PFSK-1 (cell line): ENCODE results near the gene FBXO27.

Experiments
- FOXP2 ChIP-seq: optimal IDR thresholded peaks from 2 replicates; pipeline ENCODE3; 2011; ENCODE audit warnings: borderline replicate concordance, control low read depth, inconsistent platforms; ENCODE audit not compliant: insufficient read depth; ENCODE audit errors: extremely low read length, extremely low read depth
- POLR2AphosphoS5 ChIP-seq: IDR thresholded peaks from 2 replicates; pipeline ENCODE4 v1.6.1; 2012; ENCODE audit warnings: low read depth, mild to moderate bottlenecking, control low read depth, low read length, moderate library complexity
- SIN3A ChIP-seq: IDR thresholded peaks from 2 replicates; pipeline ENCODE4 v1.6.1; 2012; ENCODE audit warnings: mild to moderate bottlenecking, low read length, moderate library complexity, borderline replicate concordance; ENCODE audit not compliant: insufficient read depth
- TAF1 ChIP-seq: IDR thresholded peaks from 2 replicates; pipeline ENCODE4 v1.6.1; 2012; ENCODE audit warnings: low read length, control low read depth, borderline replicate concordance; ENCODE audit not compliant: insufficient read depth
- TF ChIP-seq, protein P1 (sequence below), 2 experiments: IDR thresholded peaks; 2 replicates each; pipeline versions ENCODE4 v1.6.1 to v1.8.0; 2011 to 2012; ENCODE audit warnings: low read depth in 2 of 2, low read length in 2 of 2, control low read depth in 1 of 2, inconsistent platforms in 1 of 2, mild to moderate bottlenecking in 1 of 2, moderate library complexity in 1 of 2; ENCODE audit not compliant: insufficient read depth in 1 of 2

The FBXO27 gene

DNA sequence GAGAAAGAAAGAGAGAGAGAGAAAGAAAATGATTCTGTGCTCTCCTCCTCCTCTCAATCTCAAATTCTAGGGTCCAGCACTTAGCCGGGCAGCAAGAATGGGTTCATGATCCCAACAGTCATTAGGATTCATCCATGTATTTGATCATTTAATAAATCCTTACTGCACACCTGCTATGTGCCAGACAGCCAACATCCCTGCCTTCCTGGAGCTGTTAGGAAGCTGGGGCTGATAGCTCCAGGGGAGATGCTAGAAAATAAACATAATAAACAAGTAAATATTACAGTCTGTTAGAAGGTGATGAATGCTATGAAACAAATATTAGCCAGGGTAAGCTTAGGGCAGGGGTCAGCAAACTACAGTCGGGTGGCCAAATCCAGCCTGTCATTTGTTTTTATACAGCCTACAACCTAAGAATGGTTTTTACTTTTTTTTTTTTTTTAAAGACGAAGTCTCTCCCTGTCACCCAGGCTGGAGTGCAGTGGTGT lies 41.9 kb upstream of the FBXO27 start:
- TF ChIP-seq, protein P1, sequence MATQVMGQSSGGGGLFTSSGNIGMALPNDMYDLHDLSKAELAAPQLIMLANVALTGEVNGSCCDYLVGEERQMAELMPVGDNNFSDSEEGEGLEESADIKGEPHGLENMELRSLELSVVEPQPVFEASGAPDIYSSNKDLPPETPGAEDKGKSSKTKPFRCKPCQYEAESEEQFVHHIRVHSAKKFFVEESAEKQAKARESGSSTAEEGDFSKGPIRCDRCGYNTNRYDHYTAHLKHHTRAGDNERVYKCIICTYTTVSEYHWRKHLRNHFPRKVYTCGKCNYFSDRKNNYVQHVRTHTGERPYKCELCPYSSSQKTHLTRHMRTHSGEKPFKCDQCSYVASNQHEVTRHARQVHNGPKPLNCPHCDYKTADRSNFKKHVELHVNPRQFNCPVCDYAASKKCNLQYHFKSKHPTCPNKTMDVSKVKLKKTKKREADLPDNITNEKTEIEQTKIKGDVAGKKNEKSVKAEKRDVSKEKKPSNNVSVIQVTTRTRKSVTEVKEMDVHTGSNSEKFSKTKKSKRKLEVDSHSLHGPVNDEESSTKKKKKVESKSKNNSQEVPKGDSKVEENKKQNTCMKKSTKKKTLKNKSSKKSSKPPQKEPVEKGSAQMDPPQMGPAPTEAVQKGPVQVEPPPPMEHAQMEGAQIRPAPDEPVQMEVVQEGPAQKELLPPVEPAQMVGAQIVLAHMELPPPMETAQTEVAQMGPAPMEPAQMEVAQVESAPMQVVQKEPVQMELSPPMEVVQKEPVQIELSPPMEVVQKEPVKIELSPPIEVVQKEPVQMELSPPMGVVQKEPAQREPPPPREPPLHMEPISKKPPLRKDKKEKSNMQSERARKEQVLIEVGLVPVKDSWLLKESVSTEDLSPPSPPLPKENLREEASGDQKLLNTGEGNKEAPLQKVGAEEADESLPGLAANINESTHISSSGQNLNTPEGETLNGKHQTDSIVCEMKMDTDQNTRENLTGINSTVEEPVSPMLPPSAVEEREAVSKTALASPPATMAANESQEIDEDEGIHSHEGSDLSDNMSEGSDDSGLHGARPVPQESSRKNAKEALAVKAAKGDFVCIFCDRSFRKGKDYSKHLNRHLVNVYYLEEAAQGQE (IDR thresholded peaks at IDR 0.05; ENCODE audit: insufficient read depth in 1 of 2, low read depth in 2 of 2, low read length in 2 of 2), result no peak

DNA sequence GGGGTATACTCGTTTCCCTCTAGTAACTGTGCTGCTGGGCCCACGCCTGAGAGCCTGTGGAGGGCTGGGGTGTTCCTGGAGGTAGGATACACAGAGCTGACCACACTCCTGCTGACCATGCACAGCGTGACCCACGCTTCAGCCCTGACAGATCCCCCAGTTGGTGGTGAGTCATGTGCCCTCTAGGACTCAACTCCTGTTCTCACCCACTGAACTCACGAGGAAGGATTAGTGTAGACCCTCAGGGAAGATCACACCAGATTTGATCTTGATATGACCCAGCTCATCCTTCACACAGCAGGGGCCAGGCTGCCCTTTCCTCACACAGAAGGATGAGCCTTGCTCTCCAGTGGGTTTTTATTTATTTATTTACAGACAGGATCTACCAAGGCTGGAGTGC lies 38.5 kb upstream of the FBXO27 start:
- TF ChIP-seq TAF1 (no peak), FOXP2 (no peak), POLR2AphosphoS5 (no peak), SIN3A (no peak)
- TF ChIP-seq, protein P1 (IDR thresholded peaks at IDR 0.05; ENCODE audit: insufficient read depth in 1 of 2, low read depth in 2 of 2, low read length in 2 of 2), result no peak

DNA sequence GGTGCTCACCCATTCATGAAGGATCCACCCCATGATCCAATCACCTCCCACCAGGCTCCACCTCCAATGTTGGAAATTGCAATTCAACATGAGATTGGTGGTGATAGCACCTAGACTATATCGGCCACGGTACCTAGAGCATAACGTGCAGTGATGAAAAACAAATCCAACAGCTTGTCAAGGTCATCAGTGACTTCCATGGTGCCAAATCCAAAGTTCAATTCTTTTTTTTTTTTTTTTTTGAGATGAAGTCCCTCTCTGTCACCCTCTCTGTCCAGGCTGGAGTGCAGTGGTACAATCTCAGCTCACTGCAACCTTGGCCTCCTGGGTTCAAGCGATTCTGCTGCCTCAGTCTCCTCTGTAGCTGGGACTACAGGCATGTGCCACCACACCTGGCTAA lies 34.8 kb upstream of the FBXO27 start:
- TF ChIP-seq POLR2AphosphoS5 (no peak), FOXP2 (no peak)

DNA sequence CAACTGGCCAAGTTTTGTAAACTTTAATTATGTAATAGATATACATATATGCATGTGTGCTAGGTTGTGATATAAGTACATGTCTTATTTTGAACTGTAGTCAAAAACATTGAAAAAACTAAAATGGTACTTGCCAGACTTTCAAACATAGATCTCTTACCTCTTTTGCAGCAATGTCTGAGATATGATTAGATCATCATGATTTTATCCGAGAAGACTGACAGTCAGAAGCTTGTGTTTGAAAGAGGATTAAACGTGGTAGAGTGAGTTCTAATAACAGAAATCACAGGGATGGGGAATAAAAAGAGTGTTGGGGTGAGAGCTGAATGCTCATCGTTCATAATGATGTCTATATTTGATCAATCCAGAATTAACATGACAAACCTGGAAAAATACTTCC lies 33.6 kb upstream of the FBXO27 start:
- TF ChIP-seq POLR2AphosphoS5, result no peak
- TF ChIP-seq, protein P1 (IDR thresholded peaks at IDR 0.05; ENCODE audit: insufficient read depth in 1 of 2, low read depth in 2 of 2, low read length in 2 of 2), result no peak
- TF ChIP-seq FOXP2, result no peak
- TF ChIP-seq SIN3A, result no peak
- no peak for TF ChIP-seq TAF1

DNA sequence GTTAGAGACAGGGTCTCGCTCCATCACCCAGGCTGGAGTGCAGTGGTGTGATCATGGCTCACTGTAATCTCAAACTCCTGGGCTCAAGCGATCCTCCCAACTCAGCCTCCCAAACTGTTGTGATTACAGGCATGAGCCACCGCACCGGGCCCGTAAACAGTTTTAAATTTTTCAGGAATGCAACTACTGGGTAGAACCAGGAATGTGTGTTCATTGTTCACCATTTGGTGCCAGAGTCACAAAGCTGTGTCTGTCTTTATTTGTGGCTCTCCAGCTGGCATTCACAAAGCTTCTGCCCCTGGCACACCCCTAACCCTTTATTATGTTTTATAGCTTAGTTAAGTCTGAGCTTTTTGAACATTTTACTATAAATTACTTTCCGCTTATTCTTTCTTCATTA lies 32.1 kb upstream of the FBXO27 start:
- TF ChIP-seq TAF1 (no peak), FOXP2 (no peak), SIN3A (no peak), POLR2AphosphoS5 (no peak)
- TF ChIP-seq, protein P1 (IDR thresholded peaks at IDR 0.05; ENCODE audit: insufficient read depth in 1 of 2, low read depth in 2 of 2, low read length in 2 of 2), result no peak
